Lung (tissue), 12 donors: ENCODE results near the gene SMC2. TPM values are rescaled to one million over a fixed set of nuclear protein-coding genes. Genes with fewer than 3 reads are reported as not detected.
A peak's percentile ranks its signal among the peaks of the same experiment; 100 is the strongest.

Experiments
- ATAC-seq: fragments of 200-7000 bp; cut with Tn5 transposase; one replicate; pipeline ENCODE4 v1.9.1; 2020; ENCODE audit warnings: moderate number of reproducible peaks; ENCODE audit not compliant: insufficient read depth, low FRiP score
- DNase-seq, 3 donors: peaks; one replicate each; pipeline ENCODE4 v3.0.0-alpha.2; 2013 to 2017
- H3K27ac ChIP-seq, 2 donors: one replicate each; pipeline ENCODE4 v1.5.1; 2013; ENCODE audit warnings: mild to moderate bottlenecking in 2 of 2, moderate library complexity in 2 of 2, control low read depth in 1 of 2, inconsistent platforms in 1 of 2, low read depth in 1 of 2, low read length in 1 of 2
- H3K27me3 ChIP-seq, 3 donors: one replicate each; pipeline ENCODE4 v1.5.1; 2013; ENCODE audit warnings: low read length in 2 of 3; ENCODE audit not compliant: control insufficient read depth in 3 of 3, insufficient read depth in 3 of 3
- H3K36me3 ChIP-seq, 4 donors: one replicate each; pipeline ENCODE4 v1.5.1; 2013; ENCODE audit warnings: low read length in 4 of 4, mild to moderate bottlenecking in 1 of 4, moderate library complexity in 1 of 4; ENCODE audit not compliant: control insufficient read depth in 4 of 4, insufficient read depth in 4 of 4
- H3K4me1 ChIP-seq, 5 donors: one replicate each; pipeline ENCODE4 v1.5.1; 2013; ENCODE audit warnings: low read length in 5 of 5, mild to moderate bottlenecking in 2 of 5, moderate library complexity in 1 of 5; ENCODE audit not compliant: control insufficient read depth in 5 of 5, insufficient read depth in 5 of 5
- H3K4me3 ChIP-seq: one replicate; pipeline ENCODE4 v1.5.1; 2013; ENCODE audit warnings: mild to moderate bottlenecking, control low read depth, moderate library complexity
- H3K9ac ChIP-seq, 2 donors: one replicate each; pipeline ENCODE4 v1.5.1; 2013; ENCODE audit warnings: low read length in 2 of 2, control low read depth in 1 of 2; ENCODE audit not compliant: insufficient read depth in 1 of 2
- H3K9me3 ChIP-seq, 4 donors: one replicate each; pipeline ENCODE4 v1.5.1; 2013; ENCODE audit warnings: low read length in 3 of 4, mild to moderate bottlenecking in 1 of 4, moderate library complexity in 1 of 4; ENCODE audit not compliant: control insufficient read depth in 4 of 4, insufficient read depth in 3 of 4
- WGBS, 2 donors: extraction: QIAGEN DNeasy Blood & Tissue Kit; methylation state at CpG; one replicate each; pipeline ENCODE4 v1.1.7; 2013; 5-methylcytosine and 5-hydroxymethylcytosine counted together
- polyA plus RNA-seq, 2 donors: library from polyadenylated mRNA; stranded (reverse); fragments of 200-250 nt; gene quantifications; one replicate each; pipeline ENCODE4 v1.2.1, GENCODE V29; 2013
- total RNA-seq, 2 donors: library from RNA; depleted of rRNA in 1 of 2; stranded (reverse); fragments of >200 nt in 1 of 2; gene quantifications; one replicate each; pipeline ENCODE4 v1.2.1, GENCODE V29; 2014 to 2021
- TF ChIP-seq, protein P1 (sequence below): IDR thresholded peaks from 2 replicates; pipeline ENCODE4 v1.5.1; 2012; ENCODE audit warnings: mild to moderate bottlenecking; ENCODE audit errors: control extremely low read depth, extremely low read depth
- donor health status: control.
- donor health status: control.
- donor health status: Bipolar disorder and iron deficiency.
- donor health status: healthy.
- donor health status: DM: yes; HTN: yes; CAD: no.

The SMC2 gene
- total and polyA plus RNA-seq, 4 donors: 2.0 to 18.0 (median 5.3) TPM

DNA sequence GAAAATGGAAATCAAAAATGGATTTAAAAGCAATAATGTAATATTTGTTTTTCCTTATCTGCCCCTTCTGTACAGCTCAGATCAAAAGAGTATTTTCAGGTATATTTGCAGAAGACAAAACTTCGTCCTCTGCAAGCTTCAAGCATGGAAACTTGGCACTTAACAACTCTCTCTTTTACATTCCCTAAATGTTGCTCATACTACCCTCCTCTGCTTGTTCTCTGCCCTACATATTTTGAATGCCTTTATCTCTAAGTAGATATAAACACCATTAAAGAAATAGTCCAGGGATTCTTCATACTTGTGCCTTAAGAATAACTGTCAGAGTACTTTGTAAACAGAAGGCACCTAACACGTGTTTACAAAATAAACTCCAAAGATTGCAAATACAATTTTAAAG is 19.2 kb upstream of the SMC2 start:
- Histone ChIP-seq H3K4me1 (peaks cover 0 to 14% (median 6%) of the 10 kb centered on the region in 5 donors), H3K4me3 (no peak overlapping the region), H3K27me3 (no peaks in the 10 kb centered on the region), H3K27ac (no peak overlapping the region), H3K9me3 (no peaks in the 10 kb centered on the region), H3K9ac (no peak overlapping the region), H3K36me3 (no peaks in the 10 kb centered on the region)
- ATAC-seq: peak; percentile 66
- TF ChIP-seq, protein P1, sequence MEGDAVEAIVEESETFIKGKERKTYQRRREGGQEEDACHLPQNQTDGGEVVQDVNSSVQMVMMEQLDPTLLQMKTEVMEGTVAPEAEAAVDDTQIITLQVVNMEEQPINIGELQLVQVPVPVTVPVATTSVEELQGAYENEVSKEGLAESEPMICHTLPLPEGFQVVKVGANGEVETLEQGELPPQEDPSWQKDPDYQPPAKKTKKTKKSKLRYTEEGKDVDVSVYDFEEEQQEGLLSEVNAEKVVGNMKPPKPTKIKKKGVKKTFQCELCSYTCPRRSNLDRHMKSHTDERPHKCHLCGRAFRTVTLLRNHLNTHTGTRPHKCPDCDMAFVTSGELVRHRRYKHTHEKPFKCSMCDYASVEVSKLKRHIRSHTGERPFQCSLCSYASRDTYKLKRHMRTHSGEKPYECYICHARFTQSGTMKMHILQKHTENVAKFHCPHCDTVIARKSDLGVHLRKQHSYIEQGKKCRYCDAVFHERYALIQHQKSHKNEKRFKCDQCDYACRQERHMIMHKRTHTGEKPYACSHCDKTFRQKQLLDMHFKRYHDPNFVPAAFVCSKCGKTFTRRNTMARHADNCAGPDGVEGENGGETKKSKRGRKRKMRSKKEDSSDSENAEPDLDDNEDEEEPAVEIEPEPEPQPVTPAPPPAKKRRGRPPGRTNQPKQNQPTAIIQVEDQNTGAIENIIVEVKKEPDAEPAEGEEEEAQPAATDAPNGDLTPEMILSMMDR: no peak
- peak in 2 of 3 donors; percentile 8 to 28 for DNase-seq
- 34 to 66% methylated on average over 2 of the region's 2 CpGs for WGBS, 2 donors

DNA sequence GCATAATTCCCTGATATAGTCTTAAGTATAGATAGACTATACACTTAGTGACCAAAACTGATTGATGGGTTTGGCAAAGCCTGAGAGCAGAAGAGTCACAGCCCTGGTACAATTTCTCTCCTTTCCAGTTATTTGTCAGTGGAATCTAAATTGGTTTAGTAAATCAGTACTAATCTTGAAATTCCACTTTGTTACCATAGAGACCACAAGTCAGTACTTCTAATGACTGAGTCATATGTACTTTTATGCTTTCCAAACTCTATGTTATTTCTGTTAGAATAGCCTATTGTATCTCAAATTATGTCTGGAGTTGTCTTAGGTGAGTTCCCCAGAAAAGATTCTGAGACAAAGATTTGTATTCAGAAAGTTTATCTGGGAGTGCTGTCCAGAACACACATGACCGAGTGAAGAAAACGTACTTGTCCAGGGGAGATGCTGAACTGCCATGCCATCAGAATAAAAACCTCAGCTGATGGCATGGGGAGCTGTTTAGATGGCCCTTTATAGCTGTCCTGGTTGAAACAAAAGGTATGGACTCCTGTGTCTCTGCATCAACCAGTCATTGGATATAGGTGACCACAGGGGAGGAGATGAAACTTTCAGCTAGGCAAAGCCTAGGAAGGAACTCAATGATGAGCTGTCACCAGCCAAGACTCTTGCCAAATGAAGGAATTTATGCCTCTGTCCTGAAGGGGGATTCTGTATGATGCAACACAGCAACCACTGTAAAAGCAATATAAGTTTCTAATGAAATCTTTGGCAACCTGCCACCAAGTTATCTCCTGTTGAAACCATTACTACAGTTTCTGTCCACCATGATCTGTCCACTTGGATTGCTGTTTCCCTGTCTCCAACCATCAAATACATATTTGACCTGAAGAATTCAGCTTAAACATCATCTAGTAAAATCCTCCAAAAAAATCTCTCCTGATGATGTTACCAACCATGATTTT is 18.0 kb upstream of the SMC2 start:
- WGBS, 2 donors: 64 to 66% methylated on average over 2 of the region's 2 CpGs

DNA sequence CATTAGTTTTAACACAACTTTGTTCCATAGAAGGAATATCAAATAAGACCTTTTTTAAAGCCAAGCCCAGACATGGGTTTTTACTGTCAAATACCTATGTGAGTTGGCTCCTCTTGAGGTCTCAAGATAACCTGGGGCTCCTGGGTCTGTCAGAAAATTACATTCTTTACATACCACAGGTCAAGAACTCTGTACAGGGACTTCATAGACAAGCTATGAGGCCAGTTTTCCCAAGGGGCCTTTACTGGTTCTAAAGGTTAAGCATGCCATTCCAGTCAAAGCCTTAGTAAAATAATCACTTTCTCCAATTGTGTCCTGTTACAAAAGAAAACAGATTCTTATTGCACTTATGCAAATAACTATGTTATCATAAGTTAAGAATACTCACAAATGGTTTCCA is 15.5 kb upstream of the SMC2 start:
- Histone ChIP-seq H3K4me3 (no peak overlapping the region), H3K27me3 (no peaks in the 10 kb centered on the region), H3K36me3 (no peaks in the 10 kb centered on the region), H3K27ac (no peak overlapping the region), H3K4me1 (peaks cover 0 to 14% (median 6%) of the 10 kb centered on the region in 5 donors), H3K9ac (no peak overlapping the region), H3K9me3 (no peaks in the 10 kb centered on the region)
- DNase-seq (no peak), ATAC-seq (no peak)
- TF ChIP-seq, protein P1: no peak

More for the DNA sequence above, 18.0 kb upstream of the SMC2 start:
- Histone ChIP-seq H3K4me1 (peaks cover 0 to 14% (median 6%) of the 10 kb centered on the region in 5 donors), H3K9me3 (no peaks in the 10 kb centered on the region), H3K4me3 (no peak overlapping the region), H3K9ac (no peak overlapping the region), H3K27ac (peak overlapping the region in 1 of 2 donors; percentile 53), H3K36me3 (no peaks in the 10 kb centered on the region), H3K27me3 (no peaks in the 10 kb centered on the region)
- DNase-seq: peak in 2 of 3 donors; percentile 16 to 29
- TF ChIP-seq, protein P1: no peak
- peak; percentile 39 for ATAC-seq
